PC-9 (cell line): ENCODE measurements around the gene ANKRD36C. TPM values are rescaled to one million over a fixed set of nuclear protein-coding genes. Genes with fewer than 3 reads are reported as not detected.
"Not testable (repeated sequence)": the region's sequence is repeated elsewhere in the genome, so short reads cannot be mapped to it uniquely, and the experiment has no call there.

Experiments
- BruUV-seq: library from RNA; stranded (reverse); fragments of 400-500 nt; replicated peaks from 2 replicates; lab custom pipeline; 2021; lab: Mats Ljungman, UMichigan
- CTCF ChIA-PET: fragments of 300-600 bp; sonication (Branson Sonifier 250); formaldehyde crosslinking; loops from one replicate; lab custom pipeline; 2022; ENCODE audit warnings: antibody characterized with exemption; lab: Charles Lee
- POLR2A ChIA-PET: fragments of 300-600 bp; sonication (Branson Sonifier 250); formaldehyde crosslinking; loops from one replicate; lab custom pipeline; 2022; ENCODE audit warnings: antibody characterized with exemption; ENCODE audit not compliant: unreplicated experiment; lab: Charles Lee
- DNase-seq, 2 experiments: peaks; one replicate each; pipeline versions ENCODE4 v3.0.0 to v3.0.0-alpha.2; 2015 to 2022; ENCODE audit warnings: mixed read lengths in 1 of 2
- H2AFZ ChIP-seq: fragments of 200-600 bp; sonication (generic); 2 replicates; pipeline ENCODE4 v1.8.1; 2017; ENCODE audit warnings: antibody characterized with exemption
- H3F3A ChIP-seq: fragments of 200-600 bp; sonication (generic); 2 replicates; pipeline ENCODE4 v1.8.1; 2017; ENCODE audit warnings: antibody characterized with exemption, mild to moderate bottlenecking, low read depth; ENCODE audit not compliant: insufficient read depth
- H3K27ac ChIP-seq: fragments of 200-600 bp; sonication (generic); 2 replicates; pipeline ENCODE4 v1.6.1; 2016; ENCODE audit warnings: mixed run types
- H3K27me3 ChIP-seq: fragments of 200-600 bp; sonication (generic); 2 replicates; pipeline ENCODE4 v1.6.1; 2016; ENCODE audit warnings: low read depth, mixed run types; ENCODE audit not compliant: insufficient read depth
- H3K36me3 ChIP-seq: fragments of 200-600 bp; sonication (generic); 2 replicates; pipeline ENCODE4 v1.6.1; 2016; ENCODE audit warnings: low read depth, mixed run types
- H3K4me1 ChIP-seq: fragments of 200-600 bp; sonication (generic); replicated peaks from 2 replicates; pipeline ENCODE4 v1.6.1; 2016; ENCODE audit warnings: mixed run types; ENCODE audit not compliant: insufficient read depth
- H3K4me2 ChIP-seq: fragments of 200-600 bp; sonication (generic); 2 replicates; pipeline ENCODE4 v1.6.1; 2017; ENCODE audit warnings: mixed run types
- H3K4me3 ChIP-seq: fragments of 200-600 bp; sonication (generic); 2 replicates; pipeline ENCODE4 v1.6.1; 2016; ENCODE audit warnings: mixed run types
- H3K79me2 ChIP-seq: fragments of 200-600 bp; sonication (generic); 2 replicates; pipeline ENCODE4 v1.6.1; 2017; ENCODE audit warnings: low read depth, mixed run types
- H3K9me2 ChIP-seq: fragments of 200-600 bp; sonication (generic); 2 replicates; pipeline ENCODE4 v1.8.1; 2017; ENCODE audit warnings: mild to moderate bottlenecking; ENCODE audit not compliant: insufficient read depth
- H3K9me3 ChIP-seq: fragments of 200-600 bp; sonication (generic); 2 replicates; pipeline ENCODE4 v1.8.1; 2016; ENCODE audit warnings: low read depth; ENCODE audit not compliant: insufficient read depth
- H4K20me1 ChIP-seq: fragments of 200-600 bp; sonication (generic); 2 replicates; pipeline ENCODE4 v1.8.1; 2017; ENCODE audit not compliant: insufficient read depth
- intact Hi-C: fragments of 100-400 bp; cut with micrococcal nuclease; formaldehyde crosslinking; loops from one replicate; pipeline ENCODE4 v1.10.0; 2022; ENCODE audit not compliant: unreplicated experiment
- total RNA-seq: library from RNA; stranded (reverse); gene quantifications from 2 replicates; pipeline ENCODE4 v1.2.3, GENCODE V29; 2021

The ANKRD36C gene
- total RNA-seq, 1 experiment from 2014 or later, result 28.3 TPM

- H3K4me1 ChIP-seq, H3K27ac ChIP-seq, H3K9me2 ChIP-seq, H3K36me3 ChIP-seq, intact Hi-C loops, DNase-seq, H3K4me3 ChIP-seq, H3K79me2 ChIP-seq, POLR2A ChIA-PET, H2AFZ ChIP-seq, CTCF ChIA-PET, H3K4me2 ChIP-seq, BruUV-seq, H3K9me3 ChIP-seq, H3F3A ChIP-seq, H3K27me3 ChIP-seq, H4K20me1 ChIP-seq: not testable (repeated sequence)
Observed at GRCh38 chr2:95930740-95931139, 60.9 kb downstream of the ANKRD36C start.

DNA sequence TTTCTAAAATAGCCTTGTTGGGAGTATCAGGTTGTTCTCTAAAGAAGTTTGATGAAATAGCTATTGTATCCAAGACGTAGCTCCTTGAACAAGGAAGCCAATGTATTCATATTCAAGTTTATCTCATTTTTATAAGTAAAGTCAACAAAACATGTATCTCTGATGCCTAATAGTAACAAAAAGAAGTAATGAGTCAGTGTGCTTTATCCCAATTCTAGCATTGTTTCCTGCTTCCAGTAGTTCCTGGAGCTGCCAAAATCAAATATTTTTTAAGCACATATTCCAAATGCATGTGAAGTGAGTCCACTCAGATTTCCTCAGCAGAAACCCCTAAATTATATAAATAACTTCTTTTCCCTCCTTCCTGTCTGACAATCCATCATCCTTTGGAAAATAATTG lies 74.6 kb downstream of the ANKRD36C start:
- POLR2A ChIA-PET, H3K9me3 ChIP-seq, BruUV-seq, CTCF ChIA-PET, H3K9me2 ChIP-seq, intact Hi-C loops, H3K4me3 ChIP-seq, H3K79me2 ChIP-seq, H3K27me3 ChIP-seq, H3K27ac ChIP-seq, H3K4me2 ChIP-seq, H2AFZ ChIP-seq, H4K20me1 ChIP-seq: not testable (repeated sequence)
- Histone ChIP-seq H3K4me1 (peaks cover 48% of the 10 kb centered on the region), H3F3A (peaks cover 44% of the 10 kb centered on the region), H3K36me3 (peaks cover 23% of the 10 kb centered on the region)
- DNase-seq, result peak in 1 of 2 experiments; percentile 56

DNA sequence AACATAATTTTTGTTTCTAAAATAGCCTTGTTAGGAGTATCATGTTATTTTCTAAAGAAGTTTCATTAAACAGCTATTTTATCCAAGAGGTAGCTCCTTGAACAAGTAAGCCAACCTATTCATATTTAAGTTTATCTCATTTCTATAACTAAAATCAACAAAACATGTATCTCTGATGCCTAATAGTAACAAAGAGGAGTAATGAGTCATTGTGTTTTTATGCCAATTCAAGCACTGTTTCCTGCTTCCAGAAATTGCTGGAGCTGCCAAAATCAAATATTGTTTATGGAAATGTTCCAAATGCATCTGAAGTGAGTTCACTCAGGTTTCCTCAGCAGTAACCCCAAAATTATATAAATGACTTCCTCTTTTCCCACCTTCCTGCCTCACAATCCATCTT lies 76.5 kb downstream of the ANKRD36C start:
- H3K9me3 ChIP-seq, H3K9me2 ChIP-seq, H3K4me3 ChIP-seq, H2AFZ ChIP-seq, H3K27me3 ChIP-seq, BruUV-seq, H4K20me1 ChIP-seq, H3K79me2 ChIP-seq, POLR2A ChIA-PET, intact Hi-C loops, CTCF ChIA-PET: not testable (repeated sequence)
- Histone ChIP-seq H3K4me2 (peak overlapping the region; percentile 35), H3F3A (peaks cover 53% of the 10 kb centered on the region), H3K27ac (peak overlapping the region; percentile 28), H3K36me3 (peaks cover 23% of the 10 kb centered on the region), H3K4me1 (peaks cover 67% of the 10 kb centered on the region)
- peak; percentile 8 to 69 for DNase-seq

- H3K9me2 ChIP-seq, intact Hi-C loops, H3K9me3 ChIP-seq, H3K4me3 ChIP-seq, CTCF ChIA-PET, H3K27me3 ChIP-seq, H4K20me1 ChIP-seq, H3K79me2 ChIP-seq, POLR2A ChIA-PET, BruUV-seq, H2AFZ ChIP-seq: not testable (repeated sequence)
- DNase-seq, result peak; percentile 22 to 95
- Histone ChIP-seq H3K27ac (peak overlapping the region; percentile 46), H3F3A (peaks cover 39% of the 10 kb centered on the region), H3K4me2 (peak overlapping the region; percentile 41), H3K36me3 (peaks cover 16% of the 10 kb centered on the region), H3K4me1 (peaks cover 63% of the 10 kb centered on the region)
Observed at GRCh38 chr2:95911431-95911830, 80.2 kb downstream of the ANKRD36C start.

GRCh38 chr2:95894443-95894842 lies 97.2 kb downstream of the ANKRD36C start:
- 0 out of 2 replicates have a peak overlapping the region, but pooled peaks have one; percentile 17 for H3K4me2 ChIP-seq
- H3K9me3 ChIP-seq, H3K9me2 ChIP-seq, POLR2A ChIA-PET, H3K4me3 ChIP-seq, intact Hi-C loops, CTCF ChIA-PET, H2AFZ ChIP-seq, H4K20me1 ChIP-seq, H3F3A ChIP-seq, H3K79me2 ChIP-seq, H3K27ac ChIP-seq, BruUV-seq, H3K27me3 ChIP-seq: not testable (repeated sequence)
- H3K4me1 ChIP-seq, result peaks cover 46% of the 10 kb centered on the region
- peaks cover 20% of the 10 kb centered on the region for H3K36me3 ChIP-seq
- peak in 1 of 2 experiments; percentile 70 for DNase-seq

GRCh38 chr2:95867929-95868328 lies 123.7 kb downstream of the ANKRD36C start:
- H3F3A ChIP-seq, intact Hi-C loops, H4K20me1 ChIP-seq, H3K79me2 ChIP-seq, CTCF ChIA-PET, H3K9me3 ChIP-seq, H3K4me2 ChIP-seq, H3K27ac ChIP-seq, H3K4me1 ChIP-seq, H2AFZ ChIP-seq, DNase-seq, POLR2A ChIA-PET, H3K4me3 ChIP-seq, H3K9me2 ChIP-seq, BruUV-seq, H3K27me3 ChIP-seq, H3K36me3 ChIP-seq: not testable (repeated sequence)

DNA sequence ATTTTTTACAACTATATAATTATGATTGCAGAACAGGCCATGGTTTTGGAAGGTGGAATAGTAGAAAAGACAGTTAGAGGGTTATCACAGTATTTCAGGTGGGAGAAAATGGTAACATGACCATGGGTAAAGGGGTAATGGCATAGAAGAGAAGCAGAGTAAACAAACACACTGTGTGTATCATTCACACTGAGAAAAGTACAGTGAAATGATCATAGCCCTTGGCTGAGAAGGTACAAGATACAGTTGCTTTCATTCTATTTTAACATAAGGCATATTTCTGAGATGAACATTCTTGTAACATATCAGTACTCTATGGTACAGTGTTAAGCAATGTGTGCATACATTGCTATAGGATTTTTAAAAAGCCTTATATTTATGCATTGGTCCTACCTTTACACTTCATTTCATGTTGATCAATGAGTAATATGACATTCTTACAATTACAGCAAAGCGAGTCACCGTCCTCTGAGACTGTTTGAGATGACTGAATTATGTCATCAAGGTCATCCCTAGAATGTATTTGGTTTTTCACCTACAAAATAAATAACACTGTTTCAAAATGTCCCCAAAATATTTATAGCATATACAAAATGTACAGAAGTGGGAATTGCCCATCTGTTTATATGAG lies 124.5 kb downstream of the ANKRD36C start:
- intact Hi-C loops, POLR2A ChIA-PET, CTCF ChIA-PET: not testable (repeated sequence)

More for the DNA sequence above, 124.5 kb downstream of the ANKRD36C start:
- BruUV-seq, H3K9me3 ChIP-seq, H3K27me3 ChIP-seq, H3K4me1 ChIP-seq, DNase-seq, H3K4me2 ChIP-seq, H3K9me2 ChIP-seq, H3K4me3 ChIP-seq, H3F3A ChIP-seq, H3K79me2 ChIP-seq, H4K20me1 ChIP-seq, H3K27ac ChIP-seq, H3K36me3 ChIP-seq, H2AFZ ChIP-seq: not testable (repeated sequence)
